NCI-H1930 (cell line): ENCODE measurements around the gene SCNM1.
"Not testable (repeated sequence)": the region's sequence is repeated elsewhere in the genome, so short reads cannot be mapped to it uniquely, and the experiment has no call there.

Experiments used
- DNase-seq, 2 experiments: peaks; one replicate each; lab custom pipeline; 2025; lab: John Stamatoyannopoulos, UW

SCNM1 gene

GRCh38 chr1:151146412-151147131 is 19.4 kb upstream of the SCNM1 start, which contains the start of gene SEMA6C:
Gene SEMA6C, minus strand, starts transcription at chr1:151146631. Its CDS starts 4,010 bp downstream, at chr1:151142621.
- peak; percentile 74 to 85 for DNase-seq

DNA sequence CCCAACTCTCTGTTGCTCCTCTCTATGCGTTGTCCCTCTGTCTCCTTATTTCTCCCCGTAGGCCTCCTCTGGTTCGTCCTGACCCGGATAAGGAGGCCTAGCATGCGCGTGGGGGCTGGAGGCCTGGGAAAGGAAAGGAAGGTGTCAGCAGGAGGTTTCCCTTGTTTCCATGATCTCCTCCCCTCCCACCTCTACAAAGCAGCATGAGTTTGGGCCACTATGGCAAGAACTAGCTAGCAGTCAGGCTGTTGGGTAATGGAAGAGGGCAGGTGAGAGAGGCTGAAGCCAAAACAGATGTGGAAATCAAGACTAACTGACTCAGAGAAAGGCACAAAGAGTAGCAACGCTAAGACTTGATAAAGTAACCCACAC is 18.8 kb upstream of the SCNM1 start:
- DNase-seq = no peak

GRCh38 chr1:151147665-151148064 is 18.3 kb upstream of the SCNM1 start:
- no peak for DNase-seq

DNA sequence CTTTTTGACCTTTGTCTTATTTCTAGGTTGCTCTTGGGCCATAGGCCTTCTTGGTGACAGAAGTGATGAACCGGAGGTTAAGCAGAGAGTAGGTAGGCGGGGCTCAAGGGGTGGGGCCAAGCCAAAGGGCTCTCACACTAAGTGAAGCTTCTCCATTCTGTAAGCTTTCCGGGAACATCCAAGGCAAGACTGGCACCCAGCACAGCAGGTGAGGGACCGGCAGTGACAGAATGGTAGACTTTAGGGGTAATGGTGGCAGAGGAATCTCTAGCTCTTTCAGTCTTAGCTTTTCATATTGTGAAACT is 9.5 kb upstream of the SCNM1 start, which contains the start of gene TNFAIP8L2:
Gene TNFAIP8L2, plus strand, starts transcription at position 135 of the 305 bp plus-strand sequence. CDS start 2,049 bp downstream, outside the sequence.
- no peak for DNase-seq

GRCh38 chr1:151157067-151157531 is 8.8 kb upstream of the SCNM1 start:
- DNase-seq = no peak

- DNase-seq = no peak
These were observed 7.6 kb upstream of the SCNM1 start for GRCh38 chr1:151158326-151158725.

- DNase-seq = no peak
These were observed 7.1 kb upstream of the SCNM1 start for GRCh38 chr1:151158751-151159251.

GRCh38 chr1:151159373-151159772 is 6.6 kb upstream of the SCNM1 start:
- no peak for DNase-seq

DNA sequence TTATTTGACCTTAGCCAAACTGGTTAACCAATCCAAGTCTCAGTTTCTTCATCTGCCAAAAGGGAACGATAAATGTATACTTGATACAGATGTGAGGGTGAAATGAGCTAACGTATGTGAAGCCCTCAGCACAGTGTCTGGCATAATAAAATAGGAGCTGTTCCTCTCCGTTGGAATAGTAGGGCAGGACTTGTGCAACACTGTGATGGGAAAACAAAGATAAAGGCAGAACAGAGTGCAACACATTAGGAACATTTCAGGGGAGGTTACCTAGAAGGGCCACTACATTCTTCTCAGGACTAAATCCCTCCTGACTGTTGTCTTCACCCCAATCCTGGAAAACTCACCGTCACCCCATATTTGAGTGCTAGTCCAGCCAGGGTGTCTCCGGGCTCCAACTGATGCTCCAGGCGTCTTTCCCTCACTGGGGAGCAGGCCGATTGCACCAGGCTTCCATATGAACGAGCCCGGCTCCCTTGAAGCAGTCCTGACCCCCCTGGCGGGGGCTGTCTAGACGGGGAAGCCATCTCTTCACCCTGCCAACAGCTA is 1.1 kb upstream of the SCNM1 start:
- no peak for DNase-seq

DNA sequence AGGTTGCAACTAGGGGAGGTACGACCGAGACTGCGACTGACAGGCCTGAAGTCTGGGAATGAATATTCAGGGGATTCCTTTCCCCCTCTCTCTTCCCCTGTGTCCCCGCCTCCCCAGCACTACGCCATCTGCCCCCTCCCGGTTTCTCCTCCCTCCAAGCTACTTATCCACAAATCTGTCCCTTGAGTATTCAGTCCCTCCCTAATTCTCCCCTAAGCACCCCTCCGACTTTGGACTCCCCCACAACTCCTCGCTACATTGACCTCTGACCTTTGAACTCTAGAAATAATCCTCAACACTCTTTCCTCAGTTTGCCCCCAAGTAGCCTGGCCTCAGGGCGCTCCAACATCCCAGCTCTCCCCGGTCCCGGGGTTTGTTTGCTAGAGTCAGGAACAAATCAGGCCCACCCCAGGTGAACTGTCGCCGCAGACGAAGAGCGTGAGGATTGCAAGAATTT is 635 bp upstream of the SCNM1 start:
- no peak for DNase-seq

- DNase-seq = no peak
These were observed 587 bp downstream of the SCNM1 start for GRCh38 chr1:151166505-151166956.

DNA sequence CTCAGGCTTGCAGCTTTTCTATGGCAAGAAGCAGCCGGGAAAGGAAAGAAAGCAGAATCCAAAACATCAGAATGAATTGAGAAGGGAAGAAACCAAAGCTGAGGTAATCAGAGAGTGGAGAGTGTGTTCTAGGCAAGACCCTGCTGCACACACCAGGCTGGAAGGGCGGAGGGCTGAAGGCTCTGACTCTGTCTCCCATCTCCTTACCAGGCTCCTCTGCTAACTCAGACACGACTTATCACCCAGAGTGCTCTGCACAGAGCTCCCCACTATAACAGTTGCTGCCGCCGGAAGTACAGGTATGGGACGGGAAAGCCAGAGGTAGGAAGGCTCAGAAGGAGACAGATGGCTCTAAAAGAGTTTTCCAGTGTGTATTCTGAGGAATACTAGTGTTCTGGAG is 1.2 kb downstream of the SCNM1 start:
- no peak for DNase-seq

GRCh38 chr1:151171190-151171589 is 5.2 kb downstream of the SCNM1 start:
- DNase-seq = no peak

DNA sequence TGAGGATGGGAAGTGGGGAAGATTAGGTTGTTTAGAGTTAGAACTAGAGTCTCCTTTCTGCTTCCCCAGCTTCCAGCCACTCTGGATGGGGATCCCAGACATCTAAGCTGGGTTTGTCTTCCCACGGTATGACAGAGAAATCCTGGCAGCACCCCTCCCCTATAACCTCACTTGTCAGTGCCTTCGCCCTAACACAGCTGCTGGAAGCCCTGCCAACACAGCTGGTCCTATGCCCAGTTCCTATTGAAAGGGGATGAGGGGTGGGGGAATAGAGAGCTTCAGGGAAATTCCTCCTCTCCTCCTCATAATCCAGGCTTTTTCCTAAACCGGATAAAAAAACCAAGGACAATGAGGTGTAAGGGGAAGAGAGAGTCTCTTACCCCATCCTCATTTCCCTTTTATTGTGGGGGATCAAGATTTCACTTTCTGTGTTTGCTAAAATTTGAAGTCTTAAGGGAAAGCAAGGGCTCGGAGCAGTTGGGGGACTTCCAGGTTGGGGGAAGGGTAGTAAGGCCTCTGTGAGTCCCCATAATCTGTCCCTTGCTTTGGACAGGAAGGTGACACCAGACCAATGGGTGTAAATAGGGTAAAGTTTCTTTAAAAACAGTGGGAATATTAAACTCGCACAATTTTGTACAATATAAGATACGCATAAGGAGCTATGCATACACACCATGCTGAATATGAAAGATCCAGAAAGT is 9.2 kb downstream of the SCNM1 start:
- DNase-seq = no peak

GRCh38 chr1:151175863-151176262 is 9.9 kb downstream of the SCNM1 start, which contains the start of gene TMOD4:
Gene TMOD4, minus strand, starts transcription at chr1:151175981. Its CDS starts 1,106 bp downstream, at chr1:151174875.
- no peak for DNase-seq

DNA sequence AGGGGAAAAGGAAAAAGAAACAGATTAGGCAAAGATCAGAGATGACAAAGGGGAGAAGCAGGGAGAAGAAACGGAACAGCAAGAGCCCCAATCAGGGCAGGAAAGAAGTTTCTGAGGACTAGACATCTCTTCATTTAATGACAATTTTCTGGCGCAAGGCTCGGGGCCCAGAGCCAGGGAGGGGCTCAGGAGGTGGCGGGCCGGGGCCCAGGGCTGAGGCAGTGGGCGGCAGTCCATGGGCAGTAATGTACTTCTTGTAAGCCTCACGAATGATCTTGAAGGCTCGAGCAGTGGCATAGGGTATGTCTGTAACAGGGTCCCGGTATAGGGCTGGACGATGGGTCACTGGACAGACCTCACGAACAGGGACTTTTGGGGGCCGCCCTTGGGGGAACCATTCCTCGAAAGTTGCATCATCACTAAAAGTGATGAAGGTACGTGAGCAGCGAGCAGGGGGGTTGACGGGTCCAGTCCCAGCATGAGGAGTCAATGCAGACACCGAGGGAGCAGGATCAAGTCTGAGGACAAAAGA is 10.6 kb downstream of the SCNM1 start:
- no peak for DNase-seq

GRCh38 chr1:151184211-151184610 is 18.3 kb downstream of the SCNM1 start:
- no peak for DNase-seq

GRCh38 chr1:151187205-151187604 is 21.3 kb downstream of the SCNM1 start:
- DNase-seq = no peak

DNA sequence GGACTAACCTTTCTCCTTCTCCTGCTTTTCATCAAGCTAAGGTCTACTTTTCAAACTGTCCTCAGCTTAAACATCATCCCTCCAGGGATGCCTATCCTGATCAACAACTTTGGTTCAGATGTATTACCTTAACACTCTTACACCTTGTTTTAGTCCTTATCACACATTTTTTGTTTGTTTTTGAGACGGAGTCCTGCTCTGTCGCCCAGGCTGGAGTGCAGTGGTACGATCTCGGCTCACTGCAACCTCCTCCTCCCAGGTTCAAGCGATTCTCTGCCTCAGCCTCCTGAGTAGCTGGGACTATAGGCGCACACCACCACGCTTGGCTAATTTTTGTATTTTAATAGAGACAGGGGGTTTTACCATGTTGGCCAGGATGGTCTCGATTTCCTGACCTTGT is 22.7 kb downstream of the SCNM1 start:
- not testable (repeated sequence) for DNase-seq

DNA sequence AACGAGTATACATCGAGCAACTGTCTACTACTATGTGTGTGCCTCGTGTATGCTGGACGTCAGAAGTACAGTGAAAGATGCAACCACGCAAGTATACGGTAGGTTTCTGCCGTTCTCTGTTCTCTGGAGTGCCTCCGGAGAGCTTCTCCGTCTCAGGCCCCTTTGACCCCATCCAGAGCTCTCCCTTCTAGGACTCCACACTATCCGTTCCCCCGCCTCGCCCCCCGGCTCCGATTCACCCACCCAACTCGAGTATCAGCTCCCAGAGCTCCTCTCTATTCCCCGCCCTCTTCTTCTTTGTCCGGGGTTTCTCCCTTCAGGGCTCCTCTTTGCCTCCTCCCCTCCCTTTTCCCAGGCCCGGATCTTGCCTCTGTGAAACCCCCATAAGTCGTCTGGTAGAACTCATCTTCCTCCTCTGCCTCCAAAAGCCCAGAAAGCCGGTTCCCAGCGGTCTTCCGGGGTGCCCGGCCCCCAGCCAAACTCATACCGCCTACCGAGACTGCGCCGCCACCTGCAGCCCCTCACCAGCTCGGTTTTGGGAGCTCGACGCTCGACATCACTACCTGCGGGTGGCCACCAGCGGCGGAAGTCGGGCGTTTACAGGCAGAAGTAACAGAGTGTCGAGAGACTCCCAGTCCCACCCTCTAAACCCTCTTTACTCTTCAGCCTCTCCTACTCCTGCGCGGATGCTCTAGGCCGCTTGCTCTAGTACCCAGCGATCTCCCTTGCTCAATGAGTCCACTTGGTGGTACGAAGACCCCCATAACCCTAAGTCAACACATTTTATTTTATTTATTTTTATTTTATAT is 23.9 kb downstream of the SCNM1 start, which contains the start of gene VPS72:
Gene VPS72, minus strand, starts transcription at position 561 of the 809 bp plus-strand sequence. Its CDS starts 76 bp downstream, at position 485.
- DNase-seq = peak; percentile 84 to 87

DNA sequence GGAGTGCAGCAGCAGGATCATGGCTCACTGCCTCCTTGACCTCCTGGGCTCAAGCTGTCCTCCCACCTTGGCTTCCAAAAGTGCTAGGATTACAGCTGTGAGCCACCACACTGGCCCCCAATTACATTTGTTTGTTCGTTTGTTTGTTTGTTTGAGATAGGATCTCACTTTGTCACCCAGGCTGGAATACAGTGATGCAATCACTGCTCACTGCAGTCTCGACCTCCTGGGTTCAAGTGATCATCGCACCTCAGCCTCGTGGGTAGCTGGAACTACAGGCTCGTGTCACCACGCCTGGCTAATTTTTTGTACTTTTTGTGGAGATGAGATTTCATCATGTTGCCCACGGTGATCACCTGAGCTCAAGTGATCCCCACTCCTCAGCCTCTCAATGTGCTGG is 26.1 kb downstream of the SCNM1 start:
- DNase-seq = no peak
